DMS114 treated with DMSO at 0.1 percent for 48 hours (cell line): ENCODE measurements around the gene CDC42EP1.
"Not testable (repeated sequence)": the region's sequence is repeated elsewhere in the genome, so short reads cannot be mapped to it uniquely, and the experiment has no call there.

Experiments
- DNase-seq: peaks from one replicate; lab custom pipeline; 2025; ENCODE audit not compliant: unreplicated experiment; lab: John Stamatoyannopoulos, UW

Gene CDC42EP1

DNA sequence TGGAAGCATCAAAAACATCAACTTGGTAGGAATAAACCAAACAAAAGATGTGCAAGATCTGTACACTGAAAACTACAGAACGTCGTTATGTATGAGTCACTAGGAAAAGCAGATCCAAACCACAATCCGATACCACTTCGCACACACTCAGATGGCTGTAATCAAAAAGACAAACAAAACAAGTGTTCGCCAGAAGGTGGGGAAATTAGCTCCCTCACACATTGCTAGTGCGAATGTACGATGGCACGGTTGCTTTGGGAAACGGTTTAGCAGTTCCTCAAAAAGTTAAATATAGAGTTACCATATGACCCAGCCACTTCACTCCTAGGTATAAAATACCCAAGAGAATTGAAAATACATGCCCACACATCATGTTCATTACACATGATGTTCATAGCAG, 26.3 kb upstream of the CDC42EP1 start:
- DNase-seq = no peak

DNA sequence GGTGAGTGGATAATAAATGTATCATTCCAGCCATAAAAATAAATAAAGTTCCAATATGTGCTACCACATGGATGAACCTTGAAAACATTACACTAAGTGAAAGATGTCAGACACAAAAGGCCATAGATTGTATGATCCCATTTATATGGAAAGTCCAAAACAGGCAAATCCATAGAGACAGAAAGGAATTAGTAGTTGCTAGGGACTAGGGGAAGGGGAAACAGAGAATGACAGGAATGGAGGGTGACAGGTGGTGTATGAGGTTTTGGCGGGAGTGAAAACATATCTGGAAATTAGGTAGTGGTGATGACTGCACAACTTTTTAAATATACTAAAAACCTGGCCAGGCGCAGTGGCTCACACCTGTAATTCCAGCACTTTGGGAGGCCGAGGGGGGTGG, 25.8 kb upstream of the CDC42EP1 start:
- no peak for DNase-seq

DNA sequence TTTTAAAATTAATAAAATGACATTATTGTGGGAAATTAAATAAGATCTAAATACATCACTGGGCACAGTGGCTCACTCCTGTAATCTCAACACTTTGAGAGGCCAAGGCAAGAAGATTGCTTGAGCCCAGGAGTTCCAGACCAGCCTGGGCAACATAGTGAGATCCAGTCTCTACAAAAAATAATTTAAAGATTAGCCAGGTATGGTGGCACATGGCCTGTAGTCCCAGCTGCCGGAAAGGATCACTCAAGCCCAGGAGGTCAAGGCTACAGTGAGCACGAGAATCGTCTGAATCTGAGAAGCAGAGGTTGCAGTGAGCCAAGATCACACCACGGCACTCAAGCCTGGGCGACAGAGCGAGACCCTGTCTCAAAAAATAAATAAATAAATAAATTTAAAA, 25.1 kb upstream of the CDC42EP1 start:
- DNase-seq = no peak

DNA sequence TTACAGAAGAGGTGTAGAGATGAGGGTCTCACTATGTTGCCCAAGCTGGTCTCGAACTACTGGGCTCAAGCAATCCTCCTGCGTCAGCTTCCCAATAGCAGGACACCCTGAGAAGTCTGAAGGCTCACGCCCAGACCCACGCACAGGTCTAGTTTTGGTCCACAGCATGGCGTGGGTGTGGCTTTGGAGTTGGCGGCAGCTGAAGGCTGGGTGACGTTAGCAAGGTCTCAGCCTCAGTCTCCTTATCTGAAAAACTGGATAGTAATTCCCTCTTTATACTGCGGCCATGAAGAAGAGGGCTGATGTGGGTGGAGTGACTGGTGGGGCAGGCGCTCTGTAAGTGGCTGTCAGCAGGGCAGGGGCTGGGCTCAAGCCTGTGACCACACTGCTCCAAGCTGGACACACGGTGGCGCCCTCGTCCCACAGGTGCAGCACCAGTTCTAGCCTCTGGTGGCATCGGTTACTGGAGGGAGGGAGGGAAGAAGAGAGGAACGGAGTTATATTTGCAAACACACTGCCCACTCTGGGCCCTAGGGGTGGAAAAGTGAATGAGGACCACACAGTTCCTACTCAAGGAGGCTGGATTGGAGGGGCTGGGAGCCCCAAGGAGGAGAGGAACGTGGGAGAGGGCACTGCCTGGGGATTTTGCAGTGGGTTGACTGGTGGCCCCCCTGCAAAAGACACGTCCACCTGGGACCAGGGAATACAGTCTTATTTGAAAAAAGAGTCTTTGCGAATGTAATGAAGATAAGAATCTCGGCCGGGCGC, 21.5 kb upstream of the CDC42EP1 start:
- DNase-seq = peak; percentile 86

DNA sequence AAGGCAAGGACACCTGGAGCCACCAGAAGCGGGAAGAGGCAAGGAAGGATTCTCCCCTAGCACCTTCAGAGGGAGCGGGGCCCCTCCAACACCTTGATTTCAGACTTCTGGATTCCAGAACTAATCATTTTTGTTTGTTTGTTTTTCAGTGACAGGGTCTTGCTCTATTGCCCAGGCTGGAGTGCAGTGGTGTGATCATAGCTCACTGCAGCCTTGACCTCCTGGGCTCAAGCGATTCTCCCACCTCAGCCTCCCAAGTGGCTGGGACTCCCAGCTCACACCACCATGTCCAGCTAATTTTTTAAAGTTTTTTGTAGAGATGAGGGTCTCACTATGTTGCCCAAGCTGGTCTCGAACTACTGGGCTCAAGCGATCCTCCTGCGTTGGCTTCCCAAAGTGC, 20.5 kb upstream of the CDC42EP1 start:
- DNase-seq = not testable (repeated sequence)

DNA sequence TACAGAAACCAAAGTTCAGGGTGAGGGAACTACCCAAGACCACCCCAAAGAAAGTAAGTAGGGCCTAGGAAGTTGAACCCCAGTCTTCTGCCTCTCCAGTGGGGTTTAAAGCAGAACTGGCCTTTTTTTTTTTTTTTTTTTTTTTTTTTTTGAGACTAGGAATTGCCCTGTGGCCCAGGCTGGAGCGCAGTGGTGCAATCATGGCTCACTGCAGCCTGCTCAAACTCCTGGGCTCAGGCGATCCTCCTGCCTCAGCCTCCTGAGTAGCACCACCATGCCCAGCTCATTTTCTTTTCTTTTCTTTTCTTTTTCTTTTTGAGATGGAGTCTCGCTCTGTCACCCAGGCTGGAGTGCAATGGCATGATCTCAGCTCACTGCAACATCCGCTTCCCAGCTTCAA, 17.9 kb upstream of the CDC42EP1 start:
- DNase-seq = not testable (repeated sequence)

DNA sequence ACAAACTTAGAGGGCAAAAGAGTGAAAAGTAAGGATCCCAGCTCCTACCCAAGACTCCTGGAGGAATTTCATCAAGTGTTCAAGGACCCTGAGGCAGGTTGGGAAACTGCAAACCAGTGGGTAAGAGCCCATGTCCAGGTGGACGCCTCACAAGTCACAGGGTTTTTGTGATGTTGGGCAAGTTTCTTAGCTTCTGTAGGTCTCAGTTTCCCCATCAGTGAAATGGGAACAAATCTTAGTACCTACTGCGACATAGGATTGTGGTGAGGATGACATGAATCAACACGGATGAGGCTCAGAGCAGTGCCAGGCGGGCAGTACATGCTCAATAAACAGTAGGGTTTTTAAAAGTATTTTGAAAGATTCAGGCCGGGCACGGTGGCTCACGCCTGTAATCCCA, 17.3 kb upstream of the CDC42EP1 start:
- no peak for DNase-seq

DNA sequence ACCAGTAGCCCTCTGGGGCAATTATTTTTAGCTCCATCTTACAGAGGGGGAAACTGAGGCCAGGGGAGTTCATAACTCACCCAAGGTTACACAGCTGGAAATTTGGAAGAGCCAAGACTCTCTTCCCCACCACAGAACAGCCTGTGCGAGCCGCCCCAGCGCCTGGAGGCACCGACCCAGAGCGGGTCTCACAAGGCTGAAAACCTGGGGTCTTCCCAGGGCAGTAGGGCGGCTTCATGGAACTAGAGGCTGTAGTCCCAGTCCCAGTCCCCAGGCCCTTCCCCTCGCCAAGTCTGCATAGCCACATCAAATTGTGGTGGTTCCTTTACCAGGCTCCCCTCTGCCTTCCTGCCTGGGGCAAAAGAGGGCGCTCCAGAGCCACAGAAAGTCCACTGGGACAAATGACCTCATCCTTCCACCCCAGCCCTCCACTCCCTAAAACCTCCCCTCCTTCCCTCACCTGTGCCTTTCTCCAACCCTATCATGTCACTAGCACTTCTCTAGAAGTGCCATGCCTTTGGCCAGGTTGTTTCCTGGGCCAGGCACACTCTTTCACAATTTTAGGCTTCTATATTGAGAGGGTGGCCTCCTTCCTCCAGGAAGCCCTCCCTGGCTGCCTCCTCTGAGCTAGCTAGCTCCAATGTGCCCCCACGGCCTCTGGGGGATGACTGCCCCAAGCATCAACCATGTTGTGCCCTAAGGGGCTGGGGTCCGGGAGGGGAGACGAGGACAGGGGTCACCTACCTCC, 15.2 kb upstream of the CDC42EP1 start:
- peak; percentile 22 for DNase-seq

DNA sequence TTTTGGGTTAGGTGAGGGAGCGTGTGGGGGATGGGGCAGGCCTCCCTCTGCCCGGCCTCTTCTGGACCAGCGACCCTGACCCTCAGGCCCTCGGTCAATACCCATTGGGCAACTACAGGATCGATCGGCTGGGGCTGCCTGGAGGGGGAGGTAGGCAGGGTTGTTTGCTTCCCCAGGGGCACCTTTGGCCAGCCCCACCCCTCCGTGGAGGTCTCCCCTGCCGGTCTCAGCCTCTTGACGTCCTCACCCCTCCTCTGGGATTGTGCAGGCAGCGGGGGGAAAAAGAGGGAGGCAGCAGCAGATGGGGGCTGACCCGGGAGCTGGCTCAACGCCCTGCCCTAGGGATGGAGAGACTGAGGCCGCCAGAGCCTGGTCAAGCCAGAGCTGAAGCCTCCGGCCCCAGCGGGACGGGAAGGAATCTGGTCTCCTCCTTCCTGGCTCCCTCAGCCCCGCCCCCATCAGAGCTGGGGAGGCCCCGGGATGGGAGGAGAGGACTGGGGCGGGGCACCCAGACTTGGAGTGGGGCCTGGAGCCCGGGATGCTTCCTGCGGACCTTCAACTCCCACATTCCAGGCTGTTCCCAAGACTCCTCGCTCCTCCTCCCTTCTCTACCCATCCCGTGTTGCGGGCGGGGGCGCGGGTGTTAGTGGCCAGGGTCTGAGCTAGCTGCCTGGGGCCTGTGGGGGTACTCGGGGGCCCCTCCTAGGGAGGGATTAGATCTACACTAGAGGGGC, 14.4 kb upstream of the CDC42EP1 start:
- DNase-seq = no peak

DNA sequence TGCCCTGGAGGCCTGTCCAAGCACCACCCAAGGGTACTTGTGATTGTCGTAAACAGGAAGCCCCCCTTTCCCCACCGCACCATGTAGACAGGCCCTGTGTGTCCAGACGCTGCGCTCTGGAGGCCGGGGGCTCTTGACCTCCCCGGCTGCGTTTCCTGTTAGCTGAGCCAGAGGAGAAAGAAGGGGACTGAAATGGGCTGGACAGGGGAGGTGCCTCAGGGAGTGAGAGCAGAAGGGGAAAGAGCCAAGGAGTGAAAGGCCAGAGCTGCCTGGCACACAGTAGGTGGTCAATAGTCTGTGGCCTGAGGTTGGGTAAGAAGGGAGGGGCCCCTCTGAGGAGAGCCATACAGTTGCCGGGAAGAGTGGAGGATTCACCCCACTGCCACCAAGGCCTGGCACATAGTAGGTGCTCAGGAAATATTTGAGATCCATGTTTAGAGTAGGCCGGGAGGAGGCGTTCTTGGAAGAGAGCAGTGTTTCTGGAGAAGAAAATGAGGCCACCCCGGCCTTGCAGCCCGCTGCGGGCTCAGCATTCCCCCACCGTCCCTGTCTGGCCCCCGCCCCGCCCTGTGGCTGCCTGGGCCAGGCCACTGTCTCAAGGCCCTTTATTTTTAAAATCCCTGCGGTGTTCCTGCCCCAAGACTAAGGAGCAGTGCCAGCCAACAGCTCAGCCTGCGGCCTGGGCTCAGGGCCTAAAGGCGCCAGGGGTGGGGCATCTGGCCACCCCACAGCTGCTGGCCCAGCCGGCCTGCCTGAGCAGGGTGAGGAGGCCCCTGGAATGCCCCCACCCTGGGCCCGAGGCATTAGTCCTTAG, 13.6 kb upstream of the CDC42EP1 start:
- DNase-seq = no peak

DNA sequence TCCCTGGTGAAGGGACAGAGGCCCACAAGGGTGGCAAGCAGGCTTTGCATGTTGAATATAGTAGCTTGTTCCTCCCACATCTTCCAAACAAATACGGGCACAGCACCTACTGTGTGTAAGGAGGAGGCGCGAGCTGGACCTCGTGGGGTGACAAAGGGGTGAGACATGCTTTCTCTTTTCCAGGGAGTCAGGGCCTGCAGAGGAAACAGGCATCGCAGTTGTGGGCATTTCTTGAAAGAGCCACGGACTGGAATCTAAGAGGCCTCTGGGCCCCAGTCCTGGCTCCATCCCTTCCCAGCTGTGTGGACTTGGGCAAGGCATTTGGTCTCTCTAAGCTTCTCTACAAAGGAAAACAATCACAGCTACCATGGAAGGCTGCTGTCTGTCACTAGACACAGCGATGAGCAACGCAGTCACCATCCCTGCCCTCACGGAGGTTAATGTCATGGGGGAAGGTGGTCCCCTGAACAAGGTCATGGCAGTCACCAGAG, 13.0 kb upstream of the CDC42EP1 start:
- no peak for DNase-seq

DNA sequence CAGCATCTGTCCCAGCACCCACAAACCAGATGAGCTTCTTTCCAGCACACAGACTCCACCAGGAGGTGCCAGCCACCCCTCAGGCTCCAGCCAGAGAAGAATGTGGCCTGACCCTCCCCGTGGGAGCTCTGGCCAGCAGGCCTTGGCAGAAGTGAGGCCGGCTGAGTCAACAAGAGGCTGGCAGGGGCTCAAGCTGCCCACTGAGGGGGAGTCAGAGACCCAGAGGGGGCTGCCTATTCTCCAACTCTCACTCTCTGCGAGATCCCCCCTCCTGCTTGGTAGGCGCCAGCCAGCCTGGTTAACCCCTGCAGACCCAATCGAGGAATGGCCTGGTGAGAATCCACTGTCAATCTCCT, 10.6 kb upstream of the CDC42EP1 start:
- DNase-seq = no peak

DNA sequence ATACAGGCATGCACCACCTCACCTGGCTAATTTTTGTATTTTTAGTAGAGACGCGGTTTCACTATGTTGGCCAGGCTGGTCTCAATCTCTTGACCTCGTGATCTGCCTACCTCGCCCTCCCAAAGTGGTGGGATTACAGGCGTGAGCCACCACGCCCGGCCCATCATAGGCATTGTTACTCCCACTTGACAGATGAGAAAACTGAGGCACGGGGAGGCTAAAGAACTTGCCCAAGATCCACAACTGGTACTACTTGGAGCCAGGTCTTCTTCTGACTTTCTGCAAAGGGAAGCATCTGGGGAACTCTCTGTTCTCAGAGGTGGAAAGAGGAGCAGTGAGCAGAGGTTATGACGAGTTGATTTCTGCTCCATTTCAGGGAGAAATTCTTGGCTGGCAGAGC, 9.4 kb upstream of the CDC42EP1 start:
- not testable (repeated sequence) for DNase-seq

DNA sequence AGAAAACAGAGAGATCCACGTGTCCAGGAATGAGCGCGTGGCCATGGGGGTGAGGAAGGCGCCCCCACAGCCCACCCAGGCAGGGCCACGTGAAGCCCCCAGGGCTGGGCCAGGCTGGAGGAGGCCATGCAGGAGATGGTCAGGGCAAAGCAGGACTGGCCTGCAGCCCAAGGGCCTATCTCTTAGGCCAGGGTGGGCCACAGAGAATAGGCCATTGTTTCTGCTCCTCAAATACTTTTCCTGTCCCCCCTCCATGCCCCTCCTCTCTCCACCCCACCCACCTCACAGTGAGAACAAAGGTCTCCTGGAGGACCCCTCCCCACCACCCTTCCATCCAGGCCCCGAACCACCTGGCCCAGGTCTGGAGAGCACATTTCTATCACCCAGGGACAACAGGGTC, 8.3 kb upstream of the CDC42EP1 start:
- no peak for DNase-seq

DNA sequence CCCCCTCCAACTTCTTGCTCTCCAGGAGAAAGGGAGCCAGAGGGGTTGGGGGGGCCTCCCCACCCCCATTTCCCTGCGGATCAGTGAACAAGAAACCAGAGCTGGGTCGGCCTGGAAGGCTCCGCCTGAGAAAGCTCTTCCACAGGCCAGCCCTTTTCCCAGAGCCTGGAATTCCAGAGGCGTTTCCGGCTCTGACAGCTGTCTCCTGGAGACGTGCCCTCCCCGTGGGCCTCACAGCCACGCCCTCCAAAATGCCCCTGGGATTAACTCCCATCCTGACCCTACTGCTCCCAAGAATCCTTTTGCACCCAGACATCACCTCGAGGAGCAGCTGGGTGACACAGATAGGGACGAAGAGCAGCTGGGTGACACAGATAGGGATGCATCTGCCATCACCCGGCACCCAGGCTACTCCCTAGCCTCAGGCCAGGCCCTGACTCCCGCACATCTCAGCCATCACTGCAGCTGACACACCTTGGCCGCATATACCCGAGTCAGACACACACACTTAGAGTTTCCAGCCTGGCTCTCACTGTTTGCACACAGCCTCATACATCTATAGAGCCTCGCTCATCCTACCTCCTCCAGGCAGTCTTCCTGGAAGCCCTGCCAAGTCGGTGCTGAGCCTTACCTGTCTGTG, 7.6 kb upstream of the CDC42EP1 start:
- no peak for DNase-seq

DNA sequence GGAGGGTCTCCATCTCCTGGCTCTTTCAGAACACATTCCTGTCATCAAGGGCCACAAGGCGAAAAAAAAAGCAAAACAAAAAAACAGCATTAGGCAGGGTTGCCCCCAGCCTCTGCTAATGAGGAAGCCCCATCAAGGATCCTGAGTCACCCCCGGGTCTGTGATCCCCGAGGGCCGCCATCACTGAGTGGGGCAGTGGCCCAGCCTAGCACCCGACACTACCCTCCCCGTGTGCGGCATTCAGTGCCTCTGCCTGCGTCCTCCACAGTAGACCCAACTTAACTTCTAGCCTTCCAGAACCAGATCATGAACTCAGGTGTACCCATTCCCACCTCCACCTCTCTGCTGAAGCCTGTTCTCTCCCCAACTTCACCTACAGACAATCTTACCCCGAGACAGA, 6.6 kb upstream of the CDC42EP1 start:
- DNase-seq = no peak

DNA sequence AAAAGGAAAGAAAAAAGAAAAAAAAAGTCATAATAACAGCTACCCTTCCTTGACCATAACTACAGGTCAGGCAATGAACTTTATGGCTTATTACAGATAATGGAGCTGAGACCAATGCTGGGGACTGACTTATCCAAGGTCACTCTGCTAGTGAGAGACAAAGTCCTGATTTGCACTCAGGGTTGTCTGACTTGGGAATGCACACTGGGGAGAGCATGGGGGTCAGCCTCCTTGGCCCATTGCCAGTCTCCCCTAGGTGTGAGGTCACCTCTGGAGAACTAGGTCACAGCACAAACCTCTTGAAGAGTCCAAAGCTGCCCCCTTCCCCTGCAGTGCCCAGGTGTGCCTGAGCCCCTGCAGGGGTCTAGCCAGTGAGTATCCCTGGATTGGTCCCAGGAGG, 5.3 kb upstream of the CDC42EP1 start:
- no peak for DNase-seq

DNA sequence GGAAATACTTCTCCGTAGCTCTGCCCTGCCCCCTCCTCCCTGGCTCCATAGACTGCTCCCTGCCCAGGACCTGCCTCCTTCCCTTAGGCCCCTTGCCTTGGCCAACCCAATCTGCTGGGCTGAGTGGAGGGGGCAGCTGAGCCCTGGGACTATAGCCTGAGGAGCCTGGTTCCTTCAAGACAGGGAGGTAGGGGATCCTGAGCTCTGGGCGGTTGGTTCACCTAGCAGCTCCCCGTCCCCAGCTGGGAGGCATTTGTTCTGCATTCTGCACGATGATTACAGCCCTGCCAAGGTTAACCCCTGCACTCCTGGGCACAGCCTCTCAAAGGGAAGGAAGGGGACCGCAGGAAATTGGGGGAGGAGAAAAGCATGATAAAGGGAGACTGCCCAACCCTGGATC, 3.6 kb upstream of the CDC42EP1 start:
- DNase-seq = no peak

DNA sequence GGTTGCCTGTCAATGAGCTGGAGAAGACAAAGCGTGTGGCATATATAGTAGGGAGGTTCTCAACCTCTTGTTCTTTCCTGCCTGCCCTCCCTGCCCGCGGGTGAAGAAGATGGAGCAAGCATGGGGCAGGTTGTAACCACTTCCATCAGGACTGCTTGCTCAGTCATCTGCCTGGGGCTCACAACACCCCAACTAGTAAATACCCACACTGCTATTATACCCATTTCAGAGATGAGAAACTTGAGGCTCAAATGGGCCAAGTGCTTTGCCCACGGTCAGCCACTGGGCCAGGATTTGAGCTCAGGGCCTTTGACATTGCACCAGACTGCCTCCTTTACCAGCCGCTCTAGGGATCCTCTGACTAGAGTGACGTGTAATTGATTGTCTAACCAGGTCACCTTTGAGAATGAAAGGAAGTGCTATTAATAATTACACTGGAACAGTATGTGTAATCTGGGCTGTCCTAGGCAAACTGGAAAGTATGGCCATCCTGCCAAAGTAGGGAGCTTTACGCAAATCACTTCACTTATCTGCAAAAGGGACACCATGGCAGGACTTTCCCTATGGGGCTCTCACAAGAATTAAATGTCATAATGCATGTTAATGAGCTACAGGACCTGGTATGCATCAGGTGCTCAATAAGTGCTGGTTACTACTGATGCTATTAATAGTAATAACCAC, 2.8 kb upstream of the CDC42EP1 start:
- no peak for DNase-seq

DNA sequence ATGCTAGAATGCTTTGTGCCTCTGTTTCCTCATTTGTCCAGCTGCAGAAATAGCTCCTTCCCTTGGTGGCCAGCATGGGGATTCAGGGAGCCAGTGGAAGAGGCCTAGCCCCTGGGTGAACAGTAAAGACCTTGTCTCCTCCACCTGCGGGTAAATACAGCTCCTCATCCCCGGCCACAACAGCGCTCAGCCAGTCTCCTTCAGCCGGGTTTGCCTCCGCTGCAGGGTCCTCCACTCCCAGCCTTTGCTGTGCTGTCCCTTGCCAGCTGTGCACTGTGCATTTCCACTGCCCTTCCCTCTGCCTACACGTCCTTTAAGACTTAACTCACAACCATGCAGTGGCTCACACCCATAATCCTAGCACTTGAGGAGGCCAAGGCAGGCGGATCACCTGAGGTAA, 1.5 kb upstream of the CDC42EP1 start:
- no peak for DNase-seq
